Hepatocyte (in vitro differentiated cells): Measurements from ENCODE around the gene CPLANE1. TPM values are rescaled to one million over a fixed set of nuclear protein-coding genes. Genes with fewer than 3 reads are reported as not detected.

ENCODE experiments used
- DNase-seq: peaks from one replicate; pipeline ENCODE4 v3.0.0-alpha.2; 2016; ENCODE audit warnings: low spot score
- H2AFZ ChIP-seq: fragments of 200-600 bp; sonication (generic); 2 replicates; pipeline ENCODE4 v1.6.0; 2016; ENCODE audit warnings: antibody characterized with exemption, mild to moderate bottlenecking
- H3K27ac ChIP-seq: fragments of 200-600 bp; sonication (generic); 2 replicates; pipeline ENCODE4 v1.5.1; 2016; ENCODE audit warnings: mild to moderate bottlenecking
- H3K27me3 ChIP-seq: fragments of 200-600 bp; sonication (generic); 2 replicates; pipeline ENCODE4 v1.6.1; 2016
- H3K36me3 ChIP-seq: fragments of 200-600 bp; sonication (generic); replicated peaks from 2 replicates; pipeline ENCODE4 v1.5.1; 2016; ENCODE audit warnings: low read depth; ENCODE audit not compliant: insufficient read depth
- H3K4me1 ChIP-seq: fragments of 200-600 bp; sonication (generic); 2 replicates; pipeline ENCODE4 v1.5.1; 2016; ENCODE audit warnings: mild to moderate bottlenecking, moderate library complexity; ENCODE audit not compliant: insufficient read depth
- H3K4me2 ChIP-seq: fragments of 200-600 bp; sonication (generic); 2 replicates; pipeline ENCODE4 v1.6.0; 2016
- H3K4me3 ChIP-seq: fragments of 200-600 bp; sonication (generic); 2 replicates; pipeline ENCODE4 v1.5.1; 2016; ENCODE audit warnings: mild to moderate bottlenecking
- H3K79me2 ChIP-seq: fragments of 200-600 bp; sonication (generic); 2 replicates; pipeline ENCODE4 v1.6.0; 2017; ENCODE audit warnings: mild to moderate bottlenecking
- H3K9me2 ChIP-seq: fragments of 200-600 bp; sonication (generic); replicated peaks from 2 replicates; pipeline ENCODE4 v1.6.0; 2017; ENCODE audit warnings: mild to moderate bottlenecking; ENCODE audit not compliant: insufficient read depth
- H3K9me3 ChIP-seq: fragments of 200-600 bp; sonication (generic); 2 replicates; pipeline ENCODE4 v1.5.1; 2016; ENCODE audit warnings: low read depth, mild to moderate bottlenecking
- H4K20me1 ChIP-seq: fragments of 200-600 bp; sonication (generic); 2 replicates; pipeline ENCODE4 v1.6.0; 2016; ENCODE audit warnings: mild to moderate bottlenecking; ENCODE audit not compliant: insufficient read depth, poor library complexity, severe bottlenecking
- EZH2 ChIP-seq: fragments of 200-600 bp; sonication (generic); IDR thresholded peaks from 2 replicates; pipeline ENCODE4 v1.6.1; 2016; ENCODE audit warnings: antibody characterized with exemption, mild to moderate bottlenecking, borderline replicate concordance
- EZH2phosphoT487 ChIP-seq: fragments of 200-600 bp; sonication (generic); IDR thresholded peaks from one replicate; pipeline ENCODE4 v1.6.1; 2018; ENCODE audit warnings: antibody characterized with exemption, mild to moderate bottlenecking, low read depth, moderate library complexity; ENCODE audit not compliant: unreplicated experiment, severe bottlenecking
- WGBS: methylation state at CpG from one replicate; pipeline ENCODE4 v1.1.6; 2016; ENCODE audit warnings: low lambda C conversion rate; ENCODE audit errors: missing lambda C conversion rate; 5-methylcytosine and 5-hydroxymethylcytosine counted together
- polyA plus RNA-seq: library from polyadenylated mRNA; unstranded; fragments of >200 nt; fragmentation: Nextera tagmentation; extraction: Ambion mirVana; gene quantifications from 2 replicates; pipeline ENCODE4 v1.2.1, GENCODE V29; 2016
- total RNA-seq: library from RNA; depleted of rRNA; stranded (reverse); fragments of >200 nt; gene quantifications from 2 replicates; pipeline ENCODE4 v1.2.3, GENCODE V29; 2014
- TF ChIP-seq, protein P1 (sequence below): fragments of 200-600 bp; sonication (generic); IDR thresholded peaks from 2 replicates; pipeline ENCODE4 v1.5.1; 2016; ENCODE audit warnings: antibody characterized with exemption, mild to moderate bottlenecking; ENCODE audit not compliant: poor library complexity

CPLANE1 gene
- total and polyA plus RNA-seq, 2 experiments from 2014 or later = 4.3 to 29.6 TPM

DNA sequence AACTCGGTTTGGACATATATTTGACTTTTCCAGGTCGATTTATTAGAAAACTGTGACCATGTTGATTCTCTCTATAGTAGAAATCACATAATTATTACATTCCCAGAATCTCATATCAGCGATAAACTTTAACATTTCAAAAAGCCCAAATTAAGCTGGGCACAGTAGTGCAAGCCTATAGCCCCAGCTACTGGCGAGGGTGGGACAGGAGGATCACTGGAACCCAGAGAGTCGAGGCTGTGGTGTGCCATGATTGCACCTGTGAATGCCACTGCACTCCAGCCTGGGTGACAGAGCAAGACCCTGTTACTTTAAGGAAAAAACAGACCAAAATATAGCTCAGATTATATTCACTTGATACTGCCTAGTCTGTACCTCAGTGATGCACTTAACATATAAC is 128.9 kb downstream of the CPLANE1 start:
- WGBS = 94% methylated on average over 5 of the region's 5 CpGs
- no peak overlapping the region for H3K4me2 ChIP-seq

DNA sequence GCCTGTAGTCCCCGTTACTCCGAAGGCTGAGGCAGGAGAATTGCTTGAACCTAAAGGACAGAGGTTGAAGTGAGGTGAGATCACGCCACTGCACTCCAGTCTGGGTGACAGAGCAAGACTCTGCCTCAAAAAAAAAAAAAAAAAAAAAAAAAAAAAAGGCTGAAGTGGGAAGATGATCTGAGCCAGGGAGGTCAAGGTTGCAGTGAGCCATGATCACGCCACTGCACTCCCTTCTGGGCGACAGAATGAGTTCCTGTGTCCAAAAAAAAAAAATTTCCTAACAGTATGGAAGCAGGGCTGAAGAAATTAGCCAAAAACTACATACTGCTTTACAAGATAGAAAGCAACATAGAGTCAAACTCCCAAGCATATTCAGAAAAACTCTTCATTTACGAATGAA is 132.8 kb downstream of the CPLANE1 start:
- Histone ChIP-seq H3K4me1 (no peaks in the 10 kb centered on the region), H3K9me3 (no peaks in the 10 kb centered on the region), H3K36me3 (peaks cover 5% of the 10 kb centered on the region), H3K4me3 (no peak overlapping the region), H2AFZ (no peak overlapping the region), H3K4me2 (no peak overlapping the region), H3K79me2 (no peaks in the 10 kb centered on the region), H3K27me3 (no peaks in the 10 kb centered on the region), H3K9me2 (no peaks in the 10 kb centered on the region), H4K20me1 (no peaks in the 10 kb centered on the region), H3K27ac (no peak overlapping the region)
- WGBS = 96% methylated on average over 6 of the region's 6 CpGs
- TF ChIP-seq, protein P1, sequence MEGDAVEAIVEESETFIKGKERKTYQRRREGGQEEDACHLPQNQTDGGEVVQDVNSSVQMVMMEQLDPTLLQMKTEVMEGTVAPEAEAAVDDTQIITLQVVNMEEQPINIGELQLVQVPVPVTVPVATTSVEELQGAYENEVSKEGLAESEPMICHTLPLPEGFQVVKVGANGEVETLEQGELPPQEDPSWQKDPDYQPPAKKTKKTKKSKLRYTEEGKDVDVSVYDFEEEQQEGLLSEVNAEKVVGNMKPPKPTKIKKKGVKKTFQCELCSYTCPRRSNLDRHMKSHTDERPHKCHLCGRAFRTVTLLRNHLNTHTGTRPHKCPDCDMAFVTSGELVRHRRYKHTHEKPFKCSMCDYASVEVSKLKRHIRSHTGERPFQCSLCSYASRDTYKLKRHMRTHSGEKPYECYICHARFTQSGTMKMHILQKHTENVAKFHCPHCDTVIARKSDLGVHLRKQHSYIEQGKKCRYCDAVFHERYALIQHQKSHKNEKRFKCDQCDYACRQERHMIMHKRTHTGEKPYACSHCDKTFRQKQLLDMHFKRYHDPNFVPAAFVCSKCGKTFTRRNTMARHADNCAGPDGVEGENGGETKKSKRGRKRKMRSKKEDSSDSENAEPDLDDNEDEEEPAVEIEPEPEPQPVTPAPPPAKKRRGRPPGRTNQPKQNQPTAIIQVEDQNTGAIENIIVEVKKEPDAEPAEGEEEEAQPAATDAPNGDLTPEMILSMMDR = no peak
- TF ChIP-seq EZH2 = no peak
- TF ChIP-seq EZH2phosphoT487 = no peak
- no peak for DNase-seq

More for the DNA sequence above, 128.9 kb downstream of the CPLANE1 start:
- no peaks in the 10 kb centered on the region for H3K9me2 ChIP-seq
- no peaks in the 10 kb centered on the region for H3K4me1 ChIP-seq
- H3K9me3 ChIP-seq = no peaks in the 10 kb centered on the region
- H3K4me3 ChIP-seq = no peak overlapping the region
- no peaks in the 10 kb centered on the region for H3K27me3 ChIP-seq
- DNase-seq = no peak
- no peak overlapping the region for H3K27ac ChIP-seq
- H2AFZ ChIP-seq = no peak overlapping the region
- H4K20me1 ChIP-seq = no peaks in the 10 kb centered on the region
- TF ChIP-seq EZH2 (no peak), EZH2phosphoT487 (no peak)
- TF ChIP-seq, protein P1 = no peak
- H3K36me3 ChIP-seq = no peaks in the 10 kb centered on the region
- H3K79me2 ChIP-seq = no peaks in the 10 kb centered on the region

DNA sequence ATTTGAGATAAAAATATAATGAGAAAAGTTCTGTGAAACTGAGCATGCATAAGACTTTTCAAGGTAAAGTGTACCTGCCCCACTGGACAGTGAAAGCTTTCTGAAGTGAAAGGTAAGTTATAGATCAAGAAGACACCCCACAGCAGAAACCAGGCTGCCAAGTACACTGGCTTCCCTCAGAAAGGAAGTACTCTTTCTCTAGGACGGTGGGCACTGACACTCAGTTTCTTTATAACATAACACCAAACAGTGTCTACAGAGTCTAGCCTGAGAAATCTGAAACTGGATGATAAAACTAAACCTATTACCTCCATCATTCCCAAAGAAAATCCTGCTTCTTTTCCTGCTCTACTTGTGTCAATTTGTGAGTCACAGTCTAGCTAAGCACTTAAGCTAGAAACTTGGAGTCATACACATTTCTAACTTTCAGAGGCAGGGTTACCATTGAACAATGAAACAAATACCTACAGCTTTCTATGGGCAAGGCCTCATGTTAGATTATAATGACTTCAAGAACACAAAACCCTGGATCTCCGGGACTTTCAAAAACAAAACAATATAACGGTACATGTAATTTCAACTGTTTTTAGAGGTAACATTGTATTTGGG is 136.7 kb downstream of the CPLANE1 start:
- 91% methylated on average over 3 of the region's 3 CpGs for WGBS
- Histone ChIP-seq H3K4me3 (no peak overlapping the region), H3K36me3 (peaks cover 5% of the 10 kb centered on the region), H3K4me2 (no peak overlapping the region), H3K79me2 (no peaks in the 10 kb centered on the region), H3K4me1 (no peaks in the 10 kb centered on the region), H3K27ac (no peak overlapping the region), H3K27me3 (no peaks in the 10 kb centered on the region), H4K20me1 (no peaks in the 10 kb centered on the region), H3K9me3 (no peaks in the 10 kb centered on the region), H3K9me2 (no peaks in the 10 kb centered on the region), H2AFZ (no peak overlapping the region)
- no peak for DNase-seq
- TF ChIP-seq EZH2phosphoT487 (no peak), EZH2 (no peak)
- TF ChIP-seq, protein P1 = no peak
